Fibroblast of skin of scalp (primary cell): ENCODE results near the gene TSPAN14.

Experiments
- DNase-seq: peaks from one replicate; pipeline ENCODE4 v3.0.0-alpha.2; 2013

The TSPAN14 gene

DNA sequence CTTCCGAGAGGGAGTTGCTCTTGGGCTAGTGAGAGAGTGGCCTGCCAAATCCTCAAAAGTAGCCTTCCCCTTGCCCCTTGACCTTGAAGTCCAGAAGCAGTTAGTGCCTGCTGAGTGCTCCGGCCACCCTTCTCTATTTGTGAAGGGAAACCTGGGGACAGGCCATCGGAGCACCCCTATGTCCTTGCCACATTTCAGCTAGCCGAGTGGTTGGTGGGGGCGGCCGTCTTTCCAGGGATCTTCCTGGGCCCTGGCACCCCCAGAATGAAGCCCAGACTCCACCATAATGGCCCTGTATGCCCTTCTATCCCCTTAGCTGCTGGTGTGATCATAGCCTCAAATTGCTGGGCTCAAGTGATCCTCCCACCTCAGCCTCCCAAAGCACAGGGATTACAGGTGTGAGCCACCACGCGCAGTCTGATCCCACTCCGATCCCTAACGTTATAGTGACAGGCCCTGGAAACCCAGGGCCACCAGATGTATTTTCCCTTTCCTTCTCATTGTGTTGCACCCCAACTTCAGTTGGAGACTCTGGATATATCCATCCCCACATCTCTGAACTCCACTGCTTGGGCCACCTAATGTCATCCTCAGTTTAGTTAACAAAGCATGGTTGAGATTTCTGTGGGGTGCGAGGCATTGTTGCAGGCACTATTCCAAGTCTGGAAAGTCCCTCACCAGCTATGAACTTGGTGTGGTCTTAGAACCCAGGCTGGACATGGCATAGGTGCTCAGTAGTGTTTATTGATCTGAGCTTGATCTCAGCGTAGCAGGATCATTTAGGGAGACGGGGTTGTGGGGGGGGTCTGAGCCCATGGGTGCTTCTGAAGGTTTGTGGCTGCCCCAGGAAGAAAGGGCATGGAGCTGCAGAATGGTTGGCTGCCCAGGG lies 1.6 kb downstream of the TSPAN14 start:
- DNase-seq: no peak

DNA sequence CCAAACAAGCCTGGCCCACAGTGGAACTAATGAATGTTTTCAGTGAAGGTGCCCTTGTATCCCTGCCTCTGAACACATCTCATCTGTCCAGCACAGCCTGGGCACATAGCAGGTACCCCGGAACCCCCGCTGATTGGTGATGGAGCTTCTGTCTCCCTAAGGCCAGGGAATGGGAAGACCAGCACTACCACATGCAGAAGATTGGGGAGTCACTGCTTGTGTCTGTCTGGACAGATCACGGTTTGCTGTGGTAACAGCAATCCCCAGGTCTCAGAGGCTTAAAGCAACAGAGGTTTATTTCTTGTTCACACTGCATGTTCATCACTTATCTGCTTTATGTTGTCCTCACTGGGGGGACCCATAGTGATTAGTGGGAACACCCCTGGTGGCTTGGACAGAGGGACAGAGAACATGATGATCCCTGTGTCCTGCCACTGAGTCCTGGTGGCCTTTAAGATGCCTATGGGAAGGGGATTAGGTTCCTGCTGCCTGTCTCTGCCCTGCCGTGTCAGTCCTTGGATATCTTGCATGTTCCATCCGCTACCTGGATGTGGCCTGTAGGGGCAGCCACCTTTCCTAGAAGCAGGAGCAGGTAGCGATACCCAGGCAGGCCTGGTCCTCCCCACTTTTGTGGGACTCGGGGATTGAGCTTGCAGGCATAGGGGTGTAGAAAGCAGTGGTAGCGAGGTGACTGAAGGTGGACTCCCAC lies 3.6 kb downstream of the TSPAN14 start:
- DNase-seq: no peak

DNA sequence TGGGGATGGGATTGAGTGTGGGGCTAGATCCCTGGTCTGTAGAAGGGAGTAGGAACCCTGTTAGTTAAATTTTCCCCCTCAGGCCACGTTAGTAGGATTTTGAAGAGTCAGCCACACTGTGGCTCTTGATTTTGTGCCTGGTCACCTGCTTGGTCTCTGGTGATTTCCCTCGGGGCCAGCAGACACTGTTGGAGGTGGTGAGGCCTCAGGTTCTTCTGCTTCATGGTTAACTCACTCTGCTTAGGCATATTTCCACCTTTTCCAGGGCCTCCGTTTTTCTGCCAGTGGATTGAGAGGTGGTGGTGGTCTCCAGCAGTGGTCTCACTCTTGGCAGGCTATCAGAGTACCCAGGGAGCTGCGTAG lies 4.1 kb downstream of the TSPAN14 start:
- DNase-seq: no peak

DNA sequence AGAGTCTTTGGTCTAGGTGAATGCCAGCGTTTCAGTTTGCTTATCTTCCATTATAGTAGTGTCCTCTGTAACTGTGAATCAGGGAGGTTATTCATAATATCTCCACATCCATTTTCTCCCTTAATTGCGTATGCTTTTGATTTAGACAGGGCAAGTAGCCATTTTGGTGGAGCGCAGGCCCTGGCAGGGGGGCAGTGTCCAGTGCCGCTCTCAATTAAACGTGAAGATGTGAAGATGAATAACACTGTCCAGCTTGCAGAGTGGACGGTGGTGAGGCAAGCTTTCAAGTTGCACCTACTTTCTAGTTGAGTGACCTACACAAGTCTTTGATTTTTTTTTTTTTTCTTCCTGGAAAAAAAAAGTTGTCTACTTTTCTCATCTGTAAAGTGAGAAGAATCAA lies 4.5 kb downstream of the TSPAN14 start:
- DNase-seq: no peak

DNA sequence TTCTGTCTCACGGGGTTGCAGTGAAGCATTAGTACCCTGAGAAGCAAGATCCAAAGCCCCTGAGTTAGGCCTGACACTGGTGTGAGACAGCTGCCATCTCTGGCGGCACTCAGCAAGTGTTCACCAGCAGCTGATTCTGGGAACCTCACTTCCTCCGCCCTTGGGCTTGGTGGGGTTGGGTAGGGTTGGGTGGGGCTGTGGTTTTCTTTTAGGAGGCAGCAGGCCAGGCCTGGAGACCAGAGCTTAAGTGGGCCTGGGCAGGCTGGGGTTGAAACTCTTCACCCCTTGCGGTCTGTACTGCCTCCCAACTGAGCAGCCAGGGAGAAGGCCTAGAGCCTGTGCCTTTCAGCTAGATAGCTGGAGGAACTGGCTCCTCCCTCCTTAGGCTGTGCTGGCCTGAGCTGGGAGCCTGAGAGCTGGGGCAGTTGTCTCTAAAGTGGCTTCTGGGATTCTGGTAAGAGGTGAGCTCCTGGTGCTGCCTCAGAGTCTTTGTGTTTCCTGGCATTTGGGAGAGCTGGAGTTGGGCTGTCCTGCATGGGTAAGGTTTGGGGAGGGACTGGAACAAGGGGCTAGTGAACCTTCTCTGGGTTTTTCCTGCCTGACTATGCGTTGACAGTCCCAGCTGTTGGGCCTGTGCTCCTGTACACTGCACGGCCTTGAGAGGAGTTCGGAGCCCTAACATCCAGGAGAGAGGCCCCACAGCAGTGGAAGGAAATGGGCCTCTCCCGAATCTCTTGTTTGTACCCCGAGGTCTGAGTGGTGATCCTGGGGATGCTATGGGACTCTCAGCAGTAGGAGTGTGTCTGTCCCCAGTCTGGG lies 5.1 kb downstream of the TSPAN14 start:
- peak; percentile 75 for DNase-seq

DNA sequence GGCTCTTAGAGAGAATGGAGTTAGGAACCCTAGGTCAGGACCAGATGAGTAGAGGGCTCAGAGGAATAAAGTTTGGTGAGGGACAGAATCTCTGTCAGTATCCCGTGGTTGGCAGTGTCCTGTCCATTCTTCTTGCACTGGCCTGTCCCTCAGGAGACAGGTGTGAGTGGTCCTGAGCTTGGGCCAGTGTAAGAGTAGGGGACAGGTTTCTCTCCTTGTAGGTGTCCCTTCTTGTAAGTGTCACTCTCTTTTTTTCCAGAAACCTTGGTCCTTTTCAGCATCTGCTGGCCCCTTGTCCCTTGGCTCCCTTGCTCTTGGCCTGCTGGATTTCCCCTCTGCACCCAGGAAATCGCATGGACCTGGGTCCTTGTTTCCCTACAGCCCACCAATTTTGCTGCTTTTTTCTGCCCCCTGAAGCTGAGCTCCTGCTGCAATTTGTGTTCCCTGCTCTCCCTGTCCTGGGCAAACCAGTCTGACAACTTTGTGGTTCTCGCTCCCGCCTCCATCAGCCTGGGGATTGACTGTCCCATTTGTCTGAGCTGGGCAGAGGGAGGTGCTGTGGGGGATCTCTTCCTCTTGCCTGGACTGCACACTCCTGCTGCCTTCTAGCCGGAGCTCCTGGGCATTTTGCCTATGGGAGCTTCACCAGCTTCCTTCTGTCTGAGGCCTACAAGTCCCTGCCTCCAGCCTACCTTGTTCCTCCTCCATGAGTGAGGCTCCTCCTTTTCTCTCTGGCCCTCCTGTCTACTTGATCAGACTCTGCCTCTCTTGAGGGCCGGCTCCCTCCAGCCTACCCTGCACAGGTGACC lies 6.5 kb downstream of the TSPAN14 start:
- peak; percentile 57 for DNase-seq

DNA sequence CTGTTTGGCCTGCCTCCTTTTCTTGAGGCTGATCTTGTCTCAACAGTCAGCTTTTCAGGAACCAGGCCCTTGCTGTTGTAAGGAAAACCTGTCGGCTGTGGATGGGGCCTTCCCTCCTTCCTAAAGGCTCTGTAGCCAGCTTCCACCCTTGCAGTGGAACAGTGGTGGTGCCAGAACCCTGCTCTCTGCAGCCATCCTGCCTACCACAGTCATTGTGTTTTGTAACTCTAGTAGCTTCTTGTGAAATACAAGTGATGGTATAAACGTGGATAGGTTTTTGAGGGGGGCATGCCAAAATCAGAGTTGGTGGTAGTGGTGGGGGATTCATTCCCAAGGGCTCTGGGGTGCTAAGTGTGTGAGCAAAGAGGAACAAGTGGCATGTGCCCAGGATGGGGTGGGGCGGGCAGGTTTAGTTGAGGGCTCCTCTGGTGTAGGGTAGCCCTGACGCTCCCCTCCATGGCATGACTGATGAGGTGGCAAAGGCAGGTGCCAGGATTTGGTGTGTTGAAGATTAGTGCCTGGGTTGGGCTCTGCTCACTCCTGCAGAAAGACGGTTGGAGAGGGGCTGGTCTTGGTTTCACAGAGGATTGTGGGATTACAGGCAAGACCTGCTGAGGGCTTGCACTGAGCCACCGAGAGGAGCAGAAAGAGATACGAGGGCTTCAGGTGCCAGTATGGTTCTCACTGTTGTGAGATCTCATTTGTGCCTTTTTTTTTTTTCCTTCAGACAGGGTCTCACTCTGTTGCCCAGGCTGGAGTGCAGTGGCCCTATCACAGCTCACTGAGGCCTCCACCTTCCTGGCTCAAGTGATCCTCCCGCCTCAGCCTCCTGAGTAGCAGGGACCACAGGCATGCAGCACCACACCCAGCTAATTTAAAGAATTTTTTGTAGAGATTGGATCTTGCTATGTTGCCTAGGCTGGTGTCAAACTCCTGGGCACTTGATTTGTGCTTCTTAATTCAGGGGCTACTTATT lies 7.4 kb downstream of the TSPAN14 start:
- no peak for DNase-seq

DNA sequence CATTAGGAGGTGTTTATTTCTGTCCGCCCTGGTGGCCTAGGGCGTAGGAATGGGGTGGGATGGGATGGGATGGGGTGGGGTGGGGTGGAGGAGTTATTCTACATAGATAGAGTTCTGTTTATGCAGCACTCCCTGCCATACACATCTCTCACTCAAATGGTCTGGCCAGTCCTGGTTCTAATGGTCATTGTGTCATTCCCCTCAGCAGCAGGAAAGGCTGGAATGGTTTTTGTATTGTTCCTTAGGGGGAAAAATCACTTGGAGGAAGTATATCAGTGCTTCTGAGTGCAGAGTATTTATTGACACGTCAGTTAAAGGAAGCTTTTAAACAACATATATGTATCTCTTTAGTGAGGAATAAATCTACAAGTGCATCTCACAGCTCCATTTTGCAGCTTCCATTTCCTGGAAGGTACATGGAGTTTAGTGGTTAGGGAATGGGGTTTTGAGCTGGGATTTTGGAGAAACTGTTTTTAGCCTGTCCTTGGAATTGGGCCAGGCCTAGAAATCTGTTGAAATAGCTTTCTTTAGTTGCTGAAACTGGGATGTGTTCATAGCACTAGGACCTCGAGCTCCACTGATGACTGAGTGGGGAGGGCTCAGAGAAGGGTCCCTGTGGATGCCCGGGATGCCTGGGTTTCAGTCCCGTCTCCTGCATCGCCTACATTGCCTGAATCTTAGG lies 8.3 kb downstream of the TSPAN14 start:
- peak; percentile 73 for DNase-seq

DNA sequence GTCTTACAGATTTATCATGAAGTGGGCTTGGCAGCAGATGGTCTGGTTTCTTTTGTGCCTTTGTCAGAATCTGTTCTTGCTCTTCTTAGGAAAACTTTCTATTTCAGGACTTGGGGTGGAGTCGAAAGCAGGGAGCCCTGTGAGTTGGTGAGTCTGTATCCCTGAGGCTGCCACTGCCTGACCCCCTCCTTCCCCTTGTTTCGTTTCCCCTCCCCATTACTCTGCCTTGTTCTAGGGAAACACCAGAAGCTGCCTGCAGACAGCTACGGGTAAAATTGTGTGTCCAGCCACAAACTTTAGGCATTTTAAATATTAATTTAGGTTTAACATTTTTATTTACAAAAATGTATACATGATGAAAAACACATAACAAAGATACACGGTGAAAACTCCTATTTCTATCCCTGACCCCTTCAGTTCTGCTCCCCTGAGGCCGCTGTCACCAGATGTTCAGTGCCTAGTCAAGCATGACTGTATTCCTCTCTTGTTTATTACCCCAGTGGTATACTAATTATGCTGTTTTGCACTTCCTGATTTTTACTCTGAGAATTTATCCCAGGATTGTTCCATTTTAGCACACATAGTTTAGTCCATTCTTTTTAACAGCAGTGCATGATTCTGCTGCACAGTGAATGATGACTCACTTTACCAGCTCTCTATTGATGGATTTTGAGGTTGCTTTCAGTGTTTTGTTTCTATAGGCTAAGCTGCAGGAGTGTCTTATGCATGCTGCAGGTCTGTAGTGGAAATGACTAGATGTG lies 9.1 kb downstream of the TSPAN14 start:
- peak; percentile 70 for DNase-seq

DNA sequence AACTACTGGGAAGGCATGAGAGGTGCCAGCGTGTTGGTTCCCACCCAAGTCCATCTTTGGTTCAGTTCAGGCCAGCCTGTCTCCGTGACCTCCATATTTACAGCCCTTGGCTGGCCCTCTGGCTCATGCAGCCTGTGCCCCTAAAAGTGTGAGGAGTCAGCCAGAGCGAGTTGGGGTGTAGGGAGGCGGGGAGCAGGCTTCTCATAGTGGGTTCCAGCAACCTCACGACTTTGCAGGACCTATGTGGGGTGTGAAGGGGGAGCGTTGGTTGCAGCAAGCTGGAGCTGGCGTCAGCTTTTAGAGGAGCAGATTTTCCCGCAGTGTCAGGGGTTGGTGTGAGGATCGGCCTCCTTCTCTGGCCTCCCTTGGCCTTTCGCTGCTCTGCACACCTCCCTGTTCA lies 9.8 kb downstream of the TSPAN14 start:
- no peak for DNase-seq

DNA sequence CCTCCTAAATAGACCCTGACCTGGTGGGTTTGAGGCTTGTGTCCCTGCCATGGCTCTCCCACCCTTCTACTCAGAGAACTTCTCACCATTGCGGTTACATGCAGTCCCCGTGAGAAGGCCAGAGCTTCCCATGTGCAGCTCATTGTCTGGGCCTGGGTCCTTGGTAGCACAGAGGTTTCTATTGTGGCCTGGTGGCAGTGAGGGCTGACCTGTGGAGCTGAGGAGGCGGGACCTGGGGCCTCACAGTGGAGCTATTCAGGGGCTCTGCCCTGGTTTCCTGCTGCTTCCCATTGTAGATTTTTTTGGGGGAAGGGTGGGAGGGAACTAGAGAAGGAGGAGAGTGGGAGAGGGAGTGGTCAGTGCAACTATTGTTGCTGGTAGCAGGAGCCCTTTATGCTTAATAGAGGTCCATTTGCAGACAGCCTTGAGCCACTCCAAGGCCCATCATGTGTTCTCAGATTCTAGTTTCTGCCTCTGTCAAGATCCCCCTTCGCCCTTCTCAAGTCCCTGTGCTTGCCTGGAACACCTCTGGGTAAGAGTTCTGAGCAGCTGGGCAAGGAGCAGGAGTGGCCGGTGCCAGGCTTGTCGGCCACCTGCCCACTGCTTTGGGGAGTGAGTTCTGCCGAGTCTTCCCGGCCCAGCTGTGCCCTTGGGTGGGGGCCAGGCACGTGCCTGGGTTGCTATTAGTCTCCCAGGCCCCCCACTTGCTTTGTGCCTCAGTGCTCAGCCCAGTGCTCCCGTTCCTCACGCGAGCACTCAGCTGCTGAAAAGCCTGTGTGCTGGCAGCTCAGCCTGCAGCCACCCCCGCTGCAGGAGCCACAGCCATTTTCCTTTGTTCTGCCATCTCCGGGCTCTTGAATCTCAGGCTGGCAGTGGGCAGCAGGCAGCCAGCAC lies 10.7 kb downstream of the TSPAN14 start:
- DNase-seq: peak; percentile 56

DNA sequence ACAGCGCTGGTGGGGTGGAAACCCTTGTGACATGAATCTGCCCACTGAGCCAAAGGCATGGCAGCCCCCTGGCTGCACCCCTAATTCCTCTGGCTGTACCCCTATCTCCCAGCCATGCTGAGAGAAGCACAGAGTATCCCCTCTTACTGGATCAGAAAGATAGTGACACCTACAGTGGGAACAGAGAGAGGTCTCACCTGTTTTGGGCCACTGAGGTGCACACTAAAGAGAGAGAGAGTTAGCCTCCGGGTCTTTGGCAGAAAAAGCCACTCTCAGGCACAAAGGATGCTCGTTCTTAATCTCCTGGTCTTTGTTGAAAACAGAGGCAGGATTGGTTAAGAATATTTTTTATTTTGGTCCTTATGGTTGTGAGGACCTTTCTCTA lies 11.3 kb downstream of the TSPAN14 start:
- DNase-seq: no peak

DNA sequence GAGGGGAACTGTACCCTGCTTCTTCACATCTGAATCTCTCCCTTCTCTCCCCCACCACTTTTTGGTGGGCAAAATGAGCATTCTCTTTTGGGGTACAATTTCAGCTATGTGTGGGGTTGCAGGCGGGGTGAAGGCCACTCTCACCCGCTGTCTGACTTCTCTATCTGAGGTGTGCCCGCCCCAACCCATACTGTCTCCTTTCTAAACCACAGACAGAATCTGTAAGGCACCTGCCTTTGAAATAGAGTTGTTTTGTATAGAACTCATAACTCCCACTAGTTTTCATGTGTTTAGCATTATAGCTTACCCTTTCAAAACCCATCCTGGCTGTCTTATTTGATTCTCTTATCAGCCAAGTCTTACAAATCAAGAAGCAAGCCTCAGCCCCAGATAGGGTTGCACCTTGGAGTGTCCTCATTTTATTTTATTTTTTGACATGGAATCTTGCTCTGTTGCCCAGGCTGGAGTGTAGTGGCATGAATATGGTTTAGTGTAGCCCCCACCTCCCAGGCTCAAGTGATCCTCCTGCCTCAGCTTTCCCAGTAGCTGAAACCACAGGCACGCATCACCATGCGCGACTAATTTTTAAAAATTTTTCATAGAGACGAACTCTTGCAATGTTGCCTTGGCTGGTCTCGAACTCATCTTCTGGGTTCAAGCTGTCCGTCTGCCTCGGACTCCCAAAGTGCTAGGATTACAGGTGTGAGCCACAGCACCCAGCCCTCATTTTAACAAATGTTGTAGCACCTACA lies 11.9 kb downstream of the TSPAN14 start:
- DNase-seq: no peak

DNA sequence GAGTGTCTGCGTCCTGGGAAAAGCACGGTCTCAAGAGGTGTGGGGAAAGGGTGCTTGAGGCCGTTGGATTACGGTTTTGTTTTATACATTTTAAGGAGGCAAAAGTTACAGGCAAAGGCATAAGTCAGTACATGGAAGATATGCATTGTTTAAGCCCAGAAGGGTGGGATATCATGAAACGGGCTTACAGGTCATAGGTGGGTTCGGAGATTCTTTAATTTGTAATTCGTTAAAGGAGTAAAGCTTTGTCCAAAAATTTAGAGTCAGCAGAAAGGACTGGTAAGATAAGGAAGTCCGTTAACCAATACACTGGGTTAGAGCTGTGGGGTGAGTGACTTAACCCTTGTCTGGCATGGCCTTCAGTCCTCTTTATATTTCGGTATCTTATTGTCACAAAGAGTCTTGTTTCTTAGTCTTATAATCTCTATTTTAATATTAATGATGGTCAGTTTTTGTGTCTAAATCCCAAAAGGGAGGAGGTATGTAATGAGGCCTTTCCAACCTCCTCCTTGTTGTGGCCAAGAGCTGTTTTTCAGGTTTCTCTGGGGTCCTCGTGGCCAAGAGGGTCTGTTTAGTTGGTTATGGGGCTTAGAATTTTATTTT lies 12.7 kb downstream of the TSPAN14 start:
- no peak for DNase-seq

DNA sequence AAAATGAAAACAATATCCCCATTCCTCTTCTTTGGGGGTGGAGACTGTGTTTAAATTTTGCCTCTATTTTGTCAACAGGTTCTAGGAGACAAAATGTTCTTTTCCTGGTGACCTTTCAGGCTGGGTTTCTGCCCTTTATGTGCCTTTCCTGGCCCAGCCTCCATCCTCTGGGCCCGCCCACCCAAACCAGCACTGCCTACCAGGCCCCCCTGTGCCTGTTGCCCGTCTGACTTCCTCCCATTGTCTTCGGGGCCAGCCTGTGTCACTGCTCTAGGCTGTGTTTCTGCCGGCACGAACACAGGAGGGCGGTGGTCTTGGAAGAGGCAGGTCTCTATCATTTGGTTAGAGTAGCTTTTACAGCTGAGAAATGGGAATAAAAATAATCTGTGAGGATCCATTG lies 13.9 kb downstream of the TSPAN14 start:
- no peak for DNase-seq

DNA sequence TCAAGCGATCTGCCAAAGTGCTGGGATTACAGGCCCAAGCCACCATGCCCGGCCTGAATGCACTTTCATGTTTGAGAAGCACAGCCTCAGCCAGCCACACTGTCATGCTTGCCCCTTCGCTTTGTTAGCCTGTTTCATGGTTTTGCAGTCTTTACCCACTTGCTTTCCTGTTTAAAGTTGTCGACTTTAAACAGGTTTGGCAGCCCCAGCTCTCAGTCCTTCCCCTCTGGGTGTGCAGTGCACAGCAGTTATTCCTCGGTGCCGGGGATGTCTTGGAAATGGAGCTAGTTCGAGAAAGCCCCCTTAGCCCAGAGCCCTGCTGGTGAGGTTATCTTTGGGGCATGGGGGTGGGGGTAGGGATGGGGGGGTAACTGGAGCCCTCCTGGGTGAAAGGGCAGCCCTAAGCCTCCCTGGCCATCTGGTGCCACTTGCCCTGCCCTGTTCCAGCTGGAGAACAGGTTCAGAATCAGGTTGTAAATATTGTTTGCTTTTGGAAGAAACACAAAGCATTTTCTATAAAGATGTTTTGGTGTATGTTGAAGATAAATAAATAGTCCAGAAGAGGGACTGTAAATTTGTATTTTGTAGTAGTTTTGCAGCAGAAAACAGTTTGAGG lies 14.8 kb downstream of the TSPAN14 start:
- no peak for DNase-seq

DNA sequence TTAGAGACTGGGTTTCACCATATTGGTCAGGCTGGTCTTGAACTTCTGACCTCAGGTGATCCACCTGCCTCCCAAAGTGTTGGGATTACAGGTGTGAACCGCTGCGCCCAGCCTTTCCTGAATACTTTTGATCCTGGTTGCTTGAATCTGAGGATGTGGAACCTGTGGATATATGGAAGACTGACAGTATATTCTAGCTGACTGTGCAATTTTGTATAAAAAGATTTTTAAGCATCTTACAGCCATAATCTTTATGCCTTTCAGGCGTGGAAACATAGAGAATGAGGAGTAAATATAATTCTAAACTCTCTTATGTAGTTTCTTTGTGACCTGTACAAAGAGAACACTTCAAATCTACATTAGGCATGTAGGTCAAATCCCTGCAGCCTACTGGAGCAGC lies 16.2 kb downstream of the TSPAN14 start:
- DNase-seq: no peak
